ENCODE measurements around the gene PPP1R27.
"Not testable (repeated sequence)": the region's sequence is repeated elsewhere in the genome, so short reads cannot be mapped to it uniquely, and the experiment has no call there.

PPP1R27 gene

DNA sequence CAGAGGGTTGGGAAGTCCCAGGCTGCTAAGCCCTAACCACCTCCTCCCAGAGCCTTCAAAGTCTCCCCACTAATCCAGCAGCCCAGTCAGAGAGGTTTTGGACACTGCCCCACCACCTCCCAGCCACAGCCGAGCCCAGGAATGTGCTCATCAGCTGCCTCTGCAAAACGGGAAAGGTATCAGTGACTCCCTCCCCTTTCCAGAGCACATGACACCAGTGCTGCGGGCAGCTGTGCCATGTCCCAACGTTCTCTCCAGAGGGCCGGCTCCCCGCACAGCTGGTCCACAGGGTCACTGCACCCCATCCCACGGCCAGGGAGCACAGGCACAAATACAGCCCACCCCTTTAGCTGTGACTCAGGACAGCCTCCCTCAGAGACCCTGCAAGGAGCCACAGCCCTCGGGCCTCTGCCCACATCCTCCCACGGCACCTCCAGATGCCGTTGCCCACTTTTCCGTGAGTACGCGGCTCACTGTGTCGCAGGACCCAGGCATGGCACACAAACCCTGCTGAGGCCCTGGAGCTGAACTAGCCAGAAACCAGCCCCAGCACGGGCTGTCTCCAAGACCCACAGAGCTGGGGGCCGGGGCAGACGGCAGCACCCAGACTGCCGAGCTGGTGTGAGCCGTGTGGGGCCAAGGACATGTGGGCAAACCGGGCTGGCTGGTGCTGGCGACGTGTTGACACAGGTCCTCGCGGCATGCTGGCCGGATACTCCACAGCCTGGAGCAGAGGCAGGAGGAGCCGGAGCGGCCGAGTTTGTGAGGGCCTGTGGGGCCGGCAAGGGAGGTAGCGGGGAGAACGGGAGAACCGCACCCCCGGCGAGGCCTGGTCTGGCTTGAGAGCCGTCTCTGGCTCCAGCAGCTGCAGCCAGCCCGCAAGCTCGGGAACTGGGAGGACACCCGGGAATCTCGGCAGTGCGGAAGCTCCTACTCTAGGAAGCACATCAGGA, 6.3 kb upstream of the PPP1R27 start:
- no peak for DNase-seq

DNA sequence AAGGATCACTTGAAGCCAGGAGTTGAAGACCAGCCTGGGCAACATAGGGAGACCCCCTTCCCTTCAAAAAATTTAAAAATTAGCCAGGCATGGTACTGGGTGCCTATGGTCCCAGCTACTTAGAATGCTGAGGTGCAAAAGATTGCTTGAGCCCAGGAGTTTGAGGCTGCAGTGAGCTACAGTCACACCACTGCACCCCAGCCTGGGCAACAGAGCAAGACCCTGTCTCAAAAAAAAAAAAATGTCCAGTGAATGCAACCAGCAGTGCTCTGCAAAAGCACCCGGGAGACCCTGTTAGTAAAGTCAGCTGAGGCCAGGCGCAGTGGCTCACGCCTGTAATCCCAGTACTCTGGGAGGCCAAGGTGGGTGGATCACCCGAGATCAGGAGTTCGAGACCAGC, 5.2 kb upstream of the PPP1R27 start:
- DNase-seq: not testable (repeated sequence)

DNA sequence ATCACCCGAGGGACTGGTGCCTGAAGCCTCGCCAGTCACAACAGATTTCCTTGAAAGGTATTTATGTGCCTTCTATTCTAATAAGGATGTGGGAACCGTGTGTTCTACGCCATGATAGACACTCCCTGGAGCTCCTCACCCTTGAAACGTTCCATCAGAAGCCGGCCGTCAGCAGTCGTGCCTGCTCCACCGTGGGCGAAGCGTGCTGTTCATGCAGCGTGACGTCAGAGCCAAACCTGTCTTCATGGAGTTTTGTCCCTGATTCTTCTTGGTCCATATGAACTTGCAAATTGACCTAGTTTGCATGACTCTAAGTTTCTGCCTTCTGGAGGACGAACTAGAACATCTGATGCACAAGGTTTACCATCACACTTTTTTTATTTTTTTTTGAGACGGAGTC, 4.5 kb upstream of the PPP1R27 start:
- DNase-seq: no peak

DNA sequence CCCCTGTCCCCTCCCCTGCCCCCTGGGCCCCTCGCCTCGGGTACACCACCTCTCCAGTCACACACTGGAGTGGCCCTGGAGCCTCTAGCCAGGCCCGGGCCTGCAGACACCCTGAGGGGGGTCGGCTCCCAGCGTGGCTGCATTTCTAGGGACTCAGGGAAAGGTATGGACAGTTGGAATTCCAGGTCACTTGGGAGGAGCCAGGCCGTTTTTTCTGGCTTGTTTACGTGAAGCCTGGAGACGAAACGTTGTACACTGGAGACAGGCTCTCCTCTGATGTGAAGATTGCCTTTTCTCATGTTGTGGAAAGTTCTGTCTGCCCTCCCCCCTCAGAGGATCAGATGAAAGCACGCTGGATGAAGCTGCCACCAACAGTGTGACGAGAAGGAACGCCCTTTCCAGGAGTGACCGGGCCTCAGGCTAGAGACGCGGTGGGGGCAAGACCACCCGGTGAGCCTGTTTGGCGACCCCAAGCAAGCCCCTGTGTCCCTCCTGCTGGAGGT, 4.0 kb upstream of the PPP1R27 start:
- DNase-seq: no peak

DNA sequence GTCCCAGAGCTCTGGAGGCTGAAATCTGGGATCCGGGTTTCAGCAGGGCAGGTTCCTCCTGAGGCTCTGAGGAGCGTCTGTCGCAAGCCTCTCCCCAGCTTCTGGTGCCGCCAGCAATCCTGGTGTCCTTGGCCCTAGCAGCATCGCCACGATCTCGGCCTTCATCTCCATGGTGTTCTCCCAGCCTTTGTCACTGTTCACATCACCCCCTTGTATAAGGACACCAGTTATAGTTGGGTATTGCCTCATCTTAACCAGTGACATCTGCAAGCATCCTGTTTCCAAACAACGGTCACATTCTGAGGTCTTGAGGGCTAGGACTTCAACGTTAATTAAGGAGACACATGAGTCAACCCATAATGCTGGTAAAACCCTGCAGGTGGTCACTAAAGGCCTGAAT, 2.8 kb upstream of the PPP1R27 start:
- no peak for DNase-seq

DNA sequence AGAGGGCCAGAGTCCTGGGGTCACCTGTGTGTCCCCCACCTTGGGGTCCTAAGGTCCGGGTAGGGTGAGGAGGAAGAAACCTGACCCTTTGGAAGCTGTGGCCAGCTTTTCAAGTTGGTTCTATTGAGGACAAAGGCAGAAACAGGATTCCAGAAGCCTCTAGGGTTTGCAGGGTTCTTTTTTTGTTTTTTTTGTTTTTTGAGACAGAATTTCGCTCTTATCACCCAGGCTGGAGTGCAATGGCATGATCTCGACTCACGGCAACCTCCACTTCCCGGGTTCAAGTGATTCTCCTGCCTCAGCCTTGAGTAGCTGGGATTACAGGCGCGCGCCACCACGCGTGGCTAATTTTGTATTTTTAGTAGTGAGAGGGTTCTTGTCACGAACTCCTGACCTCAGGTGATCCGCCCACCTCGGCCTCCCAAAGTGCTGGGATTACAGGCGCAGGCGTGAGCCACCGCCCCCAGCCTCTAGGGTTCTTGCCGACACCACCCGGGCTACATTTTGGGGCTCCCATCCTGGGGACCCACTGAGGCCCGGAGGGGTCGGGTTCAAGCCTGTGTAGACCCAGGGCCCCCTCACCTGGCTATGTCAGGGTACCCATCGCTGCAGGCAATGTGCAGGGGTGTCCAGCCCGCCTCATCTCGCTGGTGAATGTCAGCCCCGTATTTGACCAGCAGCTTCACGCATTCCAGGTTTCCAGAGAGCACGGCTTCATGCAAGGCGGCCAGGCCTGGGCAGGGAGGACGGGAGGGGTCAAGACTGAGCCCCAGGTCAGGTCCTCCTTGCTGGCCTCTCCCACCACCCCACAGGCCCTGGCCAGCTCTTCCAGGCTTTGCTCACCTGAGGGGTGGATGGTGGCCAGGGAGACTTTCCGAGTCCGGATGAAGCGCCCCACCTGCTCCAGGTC, 674 bp downstream of the PPP1R27 start:
- no peak for DNase-seq

DNA sequence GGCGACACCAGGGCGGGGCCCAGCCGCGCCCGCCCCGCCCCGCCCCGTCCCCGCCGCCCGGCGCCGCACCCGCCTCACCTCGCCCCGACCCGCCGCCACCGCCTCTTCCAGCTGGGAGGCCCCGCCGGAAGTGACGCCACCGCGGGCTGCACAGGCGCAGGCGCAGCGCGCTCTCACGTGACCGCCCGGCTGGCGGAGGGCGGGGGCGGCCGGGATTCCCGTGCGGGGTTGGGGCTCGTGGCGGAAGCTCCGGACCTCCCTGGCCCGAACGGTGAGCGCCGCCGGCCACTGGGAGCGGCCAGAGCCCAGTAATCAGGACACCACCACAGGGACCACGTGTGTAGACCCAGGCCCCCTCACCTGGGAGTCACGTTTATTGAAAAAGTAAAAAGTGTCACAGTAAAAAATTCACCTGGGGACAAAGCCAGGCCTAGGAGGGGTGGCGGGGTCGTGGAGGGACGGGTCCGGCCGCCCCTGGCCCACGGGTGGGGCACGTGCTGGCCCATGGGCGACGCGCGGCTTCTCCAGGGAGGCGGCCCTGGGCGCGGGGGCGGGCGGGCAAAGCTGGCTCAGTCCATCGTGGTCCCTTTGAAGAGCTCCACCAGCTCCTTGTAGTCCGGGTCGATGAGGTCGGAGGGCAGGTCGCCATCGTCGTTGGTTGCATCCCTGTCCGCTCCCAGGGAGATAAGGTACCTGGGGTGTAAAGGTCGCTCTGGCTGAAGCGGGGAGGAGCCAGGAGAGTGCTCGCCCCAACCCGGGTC, 1.5 kb downstream of the PPP1R27 start, which contains the start of gene MCRIP1:
TSS of gene MCRIP1 (minus strand) at position 132 of the 761 bp plus-strand sequence. CDS start 8,785 bp downstream, outside the sequence.
- DNase-seq: peak; percentile 97

DNA sequence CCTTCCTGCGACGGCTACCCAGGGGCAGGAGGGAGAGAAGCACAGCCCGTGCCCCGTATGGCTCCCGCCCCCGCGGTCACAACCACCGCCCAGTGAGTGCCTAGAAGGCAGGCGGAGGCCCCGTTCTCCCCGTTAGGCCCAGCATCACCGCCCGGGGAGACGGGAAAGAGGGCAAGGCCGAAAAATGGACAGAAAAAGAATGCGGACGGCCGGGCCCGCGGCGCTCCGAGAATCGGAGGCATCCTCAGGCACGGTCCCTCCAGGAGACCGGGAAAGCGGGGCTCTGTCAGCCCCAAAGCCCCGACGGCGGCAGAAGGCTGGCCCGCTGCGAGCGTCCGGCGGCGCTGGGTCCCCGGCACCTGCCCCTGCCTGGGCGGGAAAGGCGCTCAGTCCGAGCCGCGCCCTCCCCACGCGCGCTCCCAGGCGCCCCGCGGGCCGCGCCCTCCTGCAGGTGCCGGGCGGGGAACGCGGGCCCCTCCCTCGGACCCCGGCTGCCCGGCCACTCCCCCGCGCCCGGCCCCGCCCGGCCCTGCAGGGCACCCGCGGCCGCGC, 2.2 kb downstream of the PPP1R27 start:
- peak; percentile 49 for DNase-seq

DNA sequence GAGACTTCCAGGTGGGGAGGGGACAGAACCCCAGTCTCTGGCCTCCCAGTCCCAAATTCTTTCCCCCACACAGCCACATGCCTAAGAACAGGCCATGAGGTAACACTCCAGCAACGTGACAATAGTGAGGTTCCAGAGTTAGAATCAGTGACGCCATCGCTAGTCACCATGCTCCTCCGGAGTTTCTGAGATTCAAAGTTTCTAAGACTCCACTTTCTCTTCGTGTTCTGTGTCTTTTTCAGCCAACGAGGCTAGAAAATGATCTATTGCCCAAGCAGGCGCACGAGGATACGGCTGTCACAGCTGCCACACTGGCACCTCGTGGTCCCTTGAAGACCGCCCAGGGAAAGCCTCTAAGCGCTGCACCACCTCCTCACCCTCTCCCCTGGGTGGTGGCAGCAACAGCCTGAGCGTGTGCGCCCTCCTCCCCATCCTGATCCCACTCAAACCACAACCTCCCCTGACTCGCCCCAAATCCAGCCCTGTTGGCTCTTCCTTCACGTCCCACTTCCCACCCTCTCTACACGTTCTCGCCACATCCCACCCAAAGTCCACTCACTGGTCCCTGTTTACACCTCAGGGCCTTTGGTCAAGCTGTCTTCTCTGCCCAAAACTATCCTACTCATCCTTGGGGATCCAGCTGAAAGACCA, 2.8 kb downstream of the PPP1R27 start:
- DNase-seq: peak; percentile 52

DNA sequence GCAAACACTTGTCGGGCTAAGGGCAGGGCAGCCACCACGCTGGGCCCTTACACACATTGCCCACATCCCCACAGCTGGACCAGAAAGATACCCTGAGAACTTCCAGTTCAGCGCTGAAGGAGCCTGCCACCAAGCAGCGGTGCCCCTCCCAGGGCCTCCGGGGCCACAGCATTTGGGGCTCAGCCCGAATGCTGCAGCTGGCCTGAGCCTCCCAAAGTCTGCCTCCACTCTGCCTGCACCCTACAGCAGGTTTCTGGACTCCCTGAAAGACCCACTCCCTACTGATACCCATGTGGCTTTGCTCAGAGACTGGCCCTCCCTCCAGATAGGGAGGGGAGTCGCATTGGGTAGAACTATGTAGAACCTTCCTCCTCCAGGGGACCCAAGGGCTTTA, 3.3 kb downstream of the PPP1R27 start:
- no peak for DNase-seq

DNA sequence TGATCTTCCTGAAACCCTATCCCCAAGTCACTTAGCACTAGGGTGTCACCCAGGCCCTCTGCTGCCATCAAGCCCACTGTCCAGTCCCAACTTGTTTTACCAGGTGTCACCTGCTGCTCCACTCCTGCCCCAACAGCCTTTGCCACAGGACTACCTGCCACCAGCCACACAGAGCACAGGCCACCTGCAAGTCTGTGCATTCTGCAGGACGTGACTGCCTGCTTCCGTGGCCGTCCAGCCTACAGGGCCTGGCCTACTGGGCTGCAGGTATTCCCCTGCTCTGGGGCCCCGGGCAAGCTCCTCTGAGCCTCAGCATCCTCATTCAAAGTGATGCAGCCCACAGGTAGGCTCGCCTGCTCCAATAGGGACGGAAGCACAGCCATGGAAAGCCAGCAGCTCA, 5.0 kb downstream of the PPP1R27 start:
- no peak for DNase-seq

DNA sequence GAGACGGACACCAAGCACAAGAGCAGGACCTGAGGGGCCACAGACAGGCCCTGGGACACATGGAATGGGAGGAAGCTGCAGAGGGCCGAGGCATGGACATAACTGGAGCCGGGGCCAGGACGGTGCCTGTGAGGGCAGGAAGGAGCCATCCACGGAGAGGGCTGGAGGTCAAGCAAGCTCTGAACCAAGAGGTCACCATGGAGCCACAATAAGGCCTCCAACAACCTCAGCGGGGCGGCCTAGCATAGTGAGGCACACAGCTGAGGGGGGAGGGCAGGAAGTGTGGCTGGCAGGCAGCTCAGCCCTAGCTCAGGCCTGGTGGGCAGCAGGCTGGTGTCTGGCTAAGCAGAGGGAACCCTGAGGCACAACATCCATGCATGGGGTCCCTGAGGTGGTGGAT, 6.2 kb downstream of the PPP1R27 start:
- DNase-seq: no peak

DNA sequence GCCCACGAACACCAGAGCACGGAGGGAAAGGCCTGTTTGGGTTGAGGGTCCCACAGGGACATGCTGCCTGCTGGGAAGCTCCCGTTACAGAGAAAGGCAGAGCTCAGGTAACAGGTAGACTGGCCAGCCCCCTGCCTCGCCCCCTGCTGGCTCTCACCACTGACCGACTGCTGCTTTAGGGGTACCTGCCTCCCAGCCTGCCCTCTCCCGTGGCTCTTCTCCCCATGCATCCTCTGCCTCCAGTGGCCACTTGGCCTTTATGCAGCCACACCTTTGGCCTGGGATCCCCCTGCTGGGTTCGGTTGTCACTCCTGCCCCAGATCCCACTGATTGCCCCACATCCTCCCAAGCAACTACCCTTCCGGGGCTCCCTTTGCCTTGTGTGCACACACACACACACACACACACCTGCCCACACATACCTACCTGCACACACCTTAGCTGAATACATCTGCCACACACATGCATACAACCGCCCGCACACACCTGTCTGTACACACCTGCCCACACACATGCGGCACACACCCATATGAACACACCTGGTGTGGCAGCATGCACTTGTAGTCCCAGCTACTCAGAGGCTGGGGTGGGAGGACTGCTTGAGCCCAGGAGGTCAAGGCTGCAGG, 8.9 kb downstream of the PPP1R27 start:
- DNase-seq: no peak

DNA sequence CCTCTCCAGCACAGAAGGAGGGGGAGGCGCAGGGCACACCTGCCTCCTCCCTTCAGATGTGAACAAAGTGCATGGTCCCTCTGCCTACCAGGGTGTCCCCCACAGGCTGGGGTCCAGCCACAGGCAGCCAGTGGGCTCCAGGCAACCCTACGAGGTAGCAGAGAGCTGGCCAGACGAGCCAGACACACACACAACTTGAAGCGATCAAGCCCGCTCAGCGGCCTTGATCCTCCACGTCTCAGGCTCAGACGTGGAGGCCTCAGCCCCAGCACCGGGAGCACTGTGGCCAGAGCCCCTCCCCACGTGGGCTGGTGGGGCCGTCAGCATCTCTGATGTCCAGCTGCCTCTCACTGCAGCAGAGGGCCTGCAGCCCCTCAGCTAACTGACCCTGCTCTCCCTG, 10.3 kb downstream of the PPP1R27 start:
- DNase-seq: no peak

DNA sequence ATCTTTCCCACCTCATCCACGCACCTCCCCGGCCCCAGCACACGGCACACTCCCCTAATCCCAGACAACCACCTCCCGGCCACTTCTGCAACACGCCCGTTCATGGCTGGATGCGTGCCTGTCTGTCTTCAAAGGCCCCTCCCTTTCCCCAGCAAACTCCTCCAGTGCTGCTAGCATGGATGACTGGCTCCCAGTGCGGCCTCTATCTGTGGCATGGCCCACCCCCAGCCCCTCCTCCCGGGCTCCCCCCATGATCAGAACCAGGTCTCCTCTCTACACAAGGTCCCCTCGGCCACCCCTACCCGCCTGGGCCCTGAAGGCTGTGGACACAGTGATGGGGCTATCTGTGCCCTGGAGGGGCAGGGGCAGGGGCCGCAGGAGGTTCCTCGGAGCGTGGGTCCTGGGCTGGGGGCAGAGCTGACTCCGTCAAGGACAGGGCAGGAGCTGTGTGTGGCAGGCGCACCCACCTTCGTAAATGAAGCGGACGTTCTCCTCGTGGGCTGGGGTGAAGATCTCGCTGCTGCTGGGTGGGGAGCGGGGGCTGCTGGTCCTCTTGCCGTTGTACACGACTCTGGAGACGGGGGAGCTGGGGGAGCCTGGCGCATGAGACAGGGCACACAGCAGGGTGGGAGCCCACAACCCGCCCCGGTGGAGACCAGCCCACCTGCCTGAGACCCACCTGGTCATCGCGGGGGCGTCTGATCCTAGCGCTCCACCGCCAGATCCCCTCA, 10.9 kb downstream of the PPP1R27 start:
- DNase-seq: no peak

DNA sequence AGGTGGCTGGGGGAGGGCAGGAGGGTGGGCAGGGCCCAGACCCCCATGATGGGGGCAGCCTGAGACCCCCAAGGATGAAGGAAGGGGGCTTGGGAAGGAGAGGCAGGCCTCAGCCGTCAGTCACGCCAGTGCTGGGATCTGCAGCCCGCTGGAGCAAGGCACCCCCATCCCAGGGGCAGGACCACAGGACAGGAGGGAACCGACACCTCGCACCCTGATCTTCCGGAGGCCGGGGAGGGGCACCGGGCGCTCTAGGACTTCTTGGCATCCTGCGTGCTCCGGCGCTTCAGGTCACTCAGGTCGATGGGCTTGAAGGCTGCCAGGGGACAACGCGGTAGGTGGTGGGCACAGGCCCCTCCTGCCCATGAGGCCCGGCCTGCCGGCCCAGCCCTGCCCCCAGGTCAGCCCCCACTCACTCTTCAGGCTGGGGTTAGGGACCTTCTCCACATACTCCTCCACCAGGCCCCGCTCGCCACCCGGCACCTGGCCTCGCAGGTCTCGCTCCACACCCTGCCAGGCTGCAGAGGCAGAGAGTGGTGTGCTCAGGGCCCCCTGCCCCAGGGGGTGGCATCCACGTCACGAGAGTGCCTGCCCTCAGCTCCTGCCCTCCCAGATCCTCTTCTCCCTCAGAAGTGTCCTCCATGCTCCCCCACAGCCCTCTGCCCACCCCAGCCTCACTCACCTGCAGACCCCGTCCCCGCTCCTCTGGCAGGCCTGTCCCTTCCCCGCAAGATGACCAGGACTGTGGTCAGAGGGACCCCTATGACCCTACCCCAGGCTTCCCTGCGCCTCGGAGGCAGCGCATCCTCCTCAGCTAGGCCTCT, 11.6 kb downstream of the PPP1R27 start:
- no peak for DNase-seq

DNA sequence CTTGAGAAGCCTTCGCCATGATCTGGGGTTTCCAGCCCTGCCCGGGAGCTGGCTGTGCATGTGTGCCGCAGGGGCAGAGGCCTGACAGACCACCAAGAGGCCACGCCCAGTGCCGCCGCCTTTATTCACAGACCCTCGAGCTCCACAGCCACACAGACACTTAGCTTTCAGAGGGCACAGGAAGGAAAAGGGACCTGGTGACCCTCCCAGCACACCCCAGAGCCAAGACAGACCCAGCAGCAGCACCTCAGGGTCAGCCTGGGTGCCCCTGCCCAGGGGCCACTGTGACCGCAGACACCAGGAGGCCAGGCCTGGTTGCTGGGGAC, 12.6 kb downstream of the PPP1R27 start:
- no peak for DNase-seq

DNA sequence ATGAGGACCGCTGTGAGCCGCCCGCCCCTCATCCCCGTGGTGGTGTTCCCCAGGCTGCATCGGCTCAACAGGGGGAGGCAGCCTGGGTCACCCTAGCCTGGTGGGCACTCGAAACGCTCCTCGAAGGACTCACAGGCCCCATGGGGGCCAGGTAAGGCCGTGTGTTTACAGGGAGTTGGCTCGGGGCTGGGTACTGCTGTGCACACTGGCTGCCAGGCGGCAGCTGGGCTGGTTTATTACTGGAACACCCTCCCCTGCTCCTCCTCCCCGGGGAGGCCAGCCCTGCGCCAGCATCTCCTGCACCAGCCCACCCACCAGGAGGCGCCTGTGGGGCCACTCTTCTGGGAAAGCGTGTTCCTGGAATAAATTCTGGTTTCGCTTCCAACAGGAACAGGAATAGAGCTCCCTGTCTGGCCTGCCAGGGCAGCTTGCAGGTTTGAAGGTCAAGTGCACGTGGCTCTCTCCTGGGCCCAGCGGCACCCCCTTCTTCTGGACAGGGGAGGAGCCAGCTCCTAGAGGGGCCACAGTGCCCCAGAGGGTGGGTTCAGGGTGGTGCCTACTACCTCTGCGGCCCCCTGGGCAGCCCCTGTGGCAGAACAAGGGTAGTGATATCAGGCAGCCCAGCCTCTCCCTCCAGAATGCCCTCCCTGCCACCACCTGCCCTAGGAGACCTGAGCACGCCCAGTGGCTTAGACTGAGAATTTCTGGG, 13.1 kb downstream of the PPP1R27 start:
- no peak for DNase-seq

DNA sequence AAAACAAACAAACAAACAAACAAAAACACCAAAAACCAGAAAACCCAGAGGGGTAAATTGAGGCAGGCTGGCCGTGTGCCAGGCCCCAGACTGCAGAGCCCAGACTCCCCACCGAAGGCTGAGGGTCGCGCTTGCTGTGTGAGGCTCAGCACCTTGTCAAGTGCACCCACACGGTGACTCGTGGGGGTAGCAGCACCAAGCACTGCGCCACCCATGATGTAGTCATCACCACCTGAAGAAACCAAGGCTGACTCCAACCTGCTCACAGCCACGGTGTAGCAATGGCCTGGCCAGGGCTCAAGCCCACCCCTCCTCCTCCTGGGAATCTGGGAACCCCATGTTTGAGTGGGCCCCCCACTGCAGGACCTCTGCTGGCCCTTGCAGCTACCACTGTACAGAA, 13.7 kb downstream of the PPP1R27 start:
- no peak for DNase-seq

All from stimulated activated CD4-positive, alpha-beta T cell treated with anti-CD3 and anti-CD28 coated beads, Interleukin-4, amount 100 ng/mL, for 1 hour (primary cell).